Hematopoietic multipotent progenitor cell treated with erythropoietin and hydrocortisone succinate and interleukin-3 and kit ligand, for 8 days (in vitro differentiated cells): ENCODE results near the gene ANKRD63.

Experiments used
- DNase-seq: peaks from one replicate; pipeline ENCODE4 v3.0.0-alpha.2; 2015

Gene ANKRD63

GRCh38 chr15:40254452-40254851 lies 28.4 kb downstream of the ANKRD63 start:
- no peak for DNase-seq

- DNase-seq: peak; percentile 9
Measured at GRCh38 chr15:40253167-40253790, 29.6 kb downstream of the ANKRD63 start.

GRCh38 chr15:40252438-40253166 lies 30.3 kb downstream of the ANKRD63 start:
- no peak for DNase-seq

- no peak for DNase-seq
Measured at GRCh38 chr15:40252141-40252437, 30.8 kb downstream of the ANKRD63 start.

GRCh38 chr15:40251486-40252140 lies 31.3 kb downstream of the ANKRD63 start:
- DNase-seq: no peak

GRCh38 chr15:40250771-40251483 lies 31.9 kb downstream of the ANKRD63 start:
- no peak for DNase-seq

GRCh38 chr15:40250304-40250656 lies 32.6 kb downstream of the ANKRD63 start:
- no peak for DNase-seq

- peak; percentile 34 for DNase-seq
Measured at GRCh38 chr15:40249477-40250303, 33.2 kb downstream of the ANKRD63 start.

GRCh38 chr15:40248006-40248783 lies 34.7 kb downstream of the ANKRD63 start:
- DNase-seq: no peak

- DNase-seq: peak; percentile 78
Measured at GRCh38 chr15:40247406-40247971, 35.4 kb downstream of the ANKRD63 start.

GRCh38 chr15:40246496-40247280 lies 36.2 kb downstream of the ANKRD63 start:
- DNase-seq: no peak

GRCh38 chr15:40245666-40246450 lies 37.0 kb downstream of the ANKRD63 start:
- DNase-seq: no peak

- DNase-seq: no peak
Measured at GRCh38 chr15:40244961-40245523, 37.8 kb downstream of the ANKRD63 start.

- DNase-seq: peak; percentile 92
Measured at GRCh38 chr15:40243126-40243810, 39.6 kb downstream of the ANKRD63 start.

- DNase-seq: no peak
Measured at GRCh38 chr15:40242601-40243000, 40.3 kb downstream of the ANKRD63 start.

GRCh38 chr15:40242213-40242599 lies 40.7 kb downstream of the ANKRD63 start:
- DNase-seq: no peak

GRCh38 chr15:40241269-40242212 lies 41.3 kb downstream of the ANKRD63 start:
- no peak for DNase-seq
